HG02678 (cell line): Measurements from ENCODE around the gene GAB1.
"Not testable (repeated sequence)": the region's sequence is repeated elsewhere in the genome, so short reads cannot be mapped to it uniquely, and the experiment has no call there.

Experiments
- ATAC-seq: cut with Tn5 transposase; IDR thresholded peaks from one replicate; pipeline ENCODE4 v1.9.1; 2021; ENCODE audit warnings: mild to moderate bottlenecking, moderate library complexity; ENCODE audit not compliant: unreplicated experiment

GAB1 gene

DNA sequence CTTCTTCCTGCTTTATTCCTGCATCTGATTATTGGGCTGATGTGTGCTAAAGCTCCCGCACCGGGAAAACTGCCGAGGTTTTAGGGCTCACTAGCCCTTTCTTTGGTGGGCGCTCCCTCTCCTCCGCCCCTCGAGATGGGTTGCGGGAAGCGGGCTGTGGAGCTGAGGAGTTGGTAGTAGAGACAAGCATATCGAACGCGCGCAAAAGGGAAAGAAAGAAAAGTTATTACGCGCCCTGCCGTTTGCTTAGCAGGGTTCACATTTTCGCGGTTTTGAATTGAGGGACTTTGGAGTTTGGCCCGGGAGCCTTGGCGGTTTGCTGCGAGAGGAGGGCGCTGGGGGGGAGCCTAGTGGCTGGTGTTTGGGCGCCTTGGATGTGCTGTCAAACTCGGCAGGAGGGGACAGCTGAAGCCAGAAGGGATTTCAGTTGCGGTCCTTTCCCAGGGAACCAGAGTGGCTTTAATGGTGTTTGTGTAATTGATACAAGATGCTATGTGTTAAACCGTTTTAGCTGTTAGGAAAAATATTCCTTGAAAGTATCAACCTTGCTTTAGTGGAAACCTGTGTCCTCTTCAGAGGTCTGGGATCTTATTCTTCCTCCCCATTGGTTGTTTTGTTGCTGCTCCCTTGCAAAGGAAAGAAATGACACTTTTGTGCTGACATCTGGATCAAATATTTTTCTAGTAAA, 1.1 kb downstream of the GAB1 start:
- ATAC-seq = no peak

DNA sequence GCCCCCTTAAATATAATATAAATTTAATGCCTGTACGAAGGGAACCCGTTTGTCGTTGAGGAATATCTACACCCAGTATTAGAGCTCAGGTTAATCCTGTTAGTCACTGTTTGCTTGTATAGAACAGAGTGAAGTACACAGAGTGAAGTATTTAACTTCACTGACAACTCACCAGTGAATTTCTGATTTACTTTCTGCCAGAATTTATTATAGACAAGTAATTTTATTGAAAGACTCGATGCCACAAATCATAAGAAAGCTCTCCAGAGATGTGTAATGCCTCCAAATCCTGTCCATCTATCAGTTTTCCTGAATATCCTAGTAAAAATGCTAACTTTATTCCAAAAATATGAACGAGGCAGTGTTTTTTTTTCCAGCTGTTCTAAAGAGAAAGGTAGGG, 1.6 kb downstream of the GAB1 start:
- no peak for ATAC-seq

DNA sequence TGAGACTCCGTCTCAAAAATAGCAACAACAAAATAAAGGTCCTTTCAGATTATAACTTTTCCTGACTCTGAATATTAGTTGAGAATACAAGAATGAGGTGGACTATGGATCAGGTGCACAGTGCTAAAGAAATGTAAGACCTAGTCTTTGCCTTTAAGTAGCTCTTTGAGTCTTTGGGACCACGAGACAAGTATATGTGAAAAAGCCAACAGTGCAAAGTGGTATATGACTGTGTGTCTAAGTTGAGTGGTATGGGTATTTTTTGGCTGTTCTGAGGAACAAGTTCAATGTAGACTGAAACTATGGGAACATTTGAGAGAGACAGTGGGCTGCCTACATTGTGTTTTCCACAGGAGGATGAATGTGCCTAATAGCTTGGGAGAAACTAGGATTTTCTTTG, 2.8 kb downstream of the GAB1 start:
- no peak for ATAC-seq

DNA sequence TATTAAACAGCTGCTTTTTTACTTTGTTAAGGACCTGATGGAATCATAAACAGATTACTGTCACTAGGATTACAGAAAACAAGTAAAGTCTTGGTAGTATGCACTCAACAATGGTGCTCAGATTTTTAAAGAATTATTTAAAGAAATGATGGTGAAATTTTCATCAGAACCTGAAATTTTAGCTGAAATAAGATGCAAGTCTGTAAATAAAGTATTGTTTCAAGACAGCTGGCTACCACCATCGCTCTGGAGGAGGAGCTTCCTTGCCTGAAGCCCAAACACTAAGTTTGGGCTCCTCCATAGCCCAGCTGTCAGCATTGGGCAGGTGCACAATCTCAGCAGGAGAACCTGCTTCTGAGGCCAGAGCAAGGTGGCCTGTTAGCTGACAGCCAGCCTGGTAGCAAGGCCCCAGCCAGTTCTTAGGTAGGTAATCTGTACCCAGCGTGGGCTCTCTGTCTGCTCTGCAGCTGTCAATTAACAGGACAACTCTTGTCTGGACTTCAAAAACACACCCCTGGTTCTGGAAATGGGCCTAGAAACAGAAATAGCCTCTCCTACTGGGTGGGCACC, 4.6 kb downstream of the GAB1 start:
- ATAC-seq = no peak

DNA sequence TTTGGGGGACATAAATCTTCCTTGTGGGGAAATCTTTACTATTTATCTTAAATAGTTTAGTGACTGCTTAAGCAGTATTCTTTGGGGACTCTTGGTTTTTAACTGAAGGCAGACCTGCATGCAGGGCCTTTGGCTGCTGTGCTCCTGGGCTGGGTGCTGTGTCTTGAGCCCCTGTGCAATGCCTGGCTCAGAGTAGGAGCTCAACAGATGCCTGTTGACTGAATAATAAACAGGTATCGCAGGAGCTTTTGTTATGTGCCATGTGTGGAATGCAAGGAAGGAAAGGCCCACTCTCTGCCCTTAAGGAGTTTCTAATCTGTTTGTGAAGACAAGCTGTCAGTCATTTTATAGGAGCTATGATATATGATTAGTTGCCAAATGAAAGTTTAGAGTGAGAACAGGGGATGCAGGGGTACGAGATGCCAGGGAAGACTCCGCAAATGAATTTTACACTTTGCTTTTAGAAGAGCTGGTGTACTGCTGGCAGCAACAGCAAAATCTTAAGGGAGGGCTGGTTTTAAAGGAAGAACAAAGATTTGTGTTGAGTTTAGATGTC, 6.7 kb downstream of the GAB1 start:
- ATAC-seq = no peak

DNA sequence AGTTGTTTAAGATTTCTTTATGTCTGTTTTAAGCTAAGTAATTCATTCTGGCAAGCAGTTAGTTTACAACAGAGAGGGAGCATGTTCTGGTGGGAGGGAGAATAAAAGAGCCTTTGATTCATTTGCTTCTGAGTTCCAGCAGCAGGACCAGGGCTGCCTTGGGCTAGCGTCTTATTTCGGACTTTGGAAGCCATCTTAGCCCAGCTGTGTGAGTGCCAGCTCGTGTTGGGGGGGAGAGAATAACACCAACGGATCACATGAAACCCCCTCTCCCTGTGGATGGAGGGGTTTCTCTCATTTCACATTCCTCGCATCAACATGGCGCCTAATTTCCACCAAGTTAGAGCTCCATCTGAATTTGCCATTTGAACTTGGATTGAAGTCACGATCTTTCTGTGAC, 7.4 kb downstream of the GAB1 start:
- ATAC-seq = no peak

DNA sequence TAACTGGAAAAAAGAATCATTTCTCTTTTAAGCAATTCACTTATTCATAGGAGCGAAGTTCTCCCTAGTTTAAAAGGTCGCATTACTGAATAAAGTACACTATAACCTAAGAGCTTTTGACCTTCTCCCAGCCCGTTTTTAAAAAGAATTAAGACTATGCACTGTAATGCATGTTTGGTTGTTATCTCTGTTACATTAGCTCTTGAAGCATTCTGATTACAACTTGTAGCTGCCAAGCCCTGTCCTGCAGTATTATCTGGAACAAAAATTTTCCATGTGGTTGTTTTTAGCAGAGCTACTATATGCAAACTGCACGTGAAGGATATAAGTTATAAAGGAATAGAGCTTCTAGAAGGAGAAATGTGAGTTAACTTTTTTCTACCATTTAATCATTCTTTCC, 8.1 kb downstream of the GAB1 start:
- ATAC-seq = no peak

DNA sequence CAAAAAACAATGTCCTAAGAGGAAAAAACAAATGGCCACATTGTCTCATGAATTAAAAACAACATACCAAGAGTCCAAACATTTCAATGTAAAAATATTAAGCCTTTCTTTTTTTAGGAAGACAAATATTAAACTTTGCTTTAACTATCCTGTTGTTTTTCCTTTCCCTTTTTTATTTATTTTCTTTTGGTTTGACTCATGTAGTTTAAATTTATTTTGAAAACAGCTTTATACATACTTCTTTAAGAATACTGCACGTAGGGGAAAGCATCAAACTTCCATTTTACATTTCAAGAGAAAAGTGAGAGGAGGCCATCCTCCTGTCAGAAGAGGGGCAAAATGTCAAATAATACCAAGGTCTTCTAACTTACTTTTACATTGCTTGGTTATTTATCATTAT, 8.7 kb downstream of the GAB1 start:
- ATAC-seq = no peak

DNA sequence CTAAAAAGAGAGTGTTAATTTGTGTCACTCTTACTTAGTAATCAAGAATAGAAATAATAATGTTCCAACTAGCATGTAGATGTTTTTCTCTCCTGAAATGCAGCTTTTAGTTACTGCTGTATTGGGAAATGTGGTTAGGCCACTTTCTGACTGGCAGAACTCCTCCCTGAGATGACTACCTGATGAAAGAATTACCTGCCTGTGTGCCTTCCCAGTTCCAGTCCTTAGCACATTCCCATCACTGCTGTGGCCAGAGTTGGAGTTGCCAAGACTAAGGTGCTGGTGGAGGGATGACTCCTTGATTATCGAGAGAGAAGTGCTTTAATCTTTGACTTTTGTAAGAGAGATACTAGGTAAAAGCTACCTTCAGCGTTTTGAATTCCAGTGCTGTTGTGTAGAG, 9.5 kb downstream of the GAB1 start:
- no peak for ATAC-seq

DNA sequence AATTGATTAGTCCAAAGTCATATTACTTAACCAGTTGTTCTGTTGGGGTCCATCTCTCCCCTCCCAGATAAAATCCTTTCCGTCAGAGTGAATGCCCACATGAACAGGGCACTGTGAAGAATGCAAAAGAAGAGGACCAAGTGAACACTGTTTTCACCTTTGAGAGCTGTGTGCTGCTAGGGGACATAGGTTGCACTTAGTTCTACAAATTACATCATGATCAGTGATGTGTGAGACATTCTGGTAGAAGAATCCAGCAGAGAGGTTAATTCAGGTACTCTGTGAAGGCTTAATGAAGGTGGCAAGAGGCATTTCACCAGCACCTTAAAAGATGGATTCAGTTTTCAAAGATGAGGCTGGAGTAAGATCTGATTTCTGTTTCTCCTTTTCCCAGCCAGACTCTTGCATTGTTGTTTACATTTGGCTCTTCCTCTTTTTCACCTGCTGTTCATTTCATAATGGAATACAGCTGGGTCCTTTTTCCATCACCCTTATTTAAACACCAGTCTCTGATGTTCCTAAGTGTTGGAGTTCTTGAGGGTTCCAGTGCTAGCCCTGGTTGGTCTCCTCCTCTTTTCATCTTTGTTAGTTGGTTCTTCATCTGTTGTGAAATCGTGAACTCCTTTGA, 10.9 kb downstream of the GAB1 start:
- ATAC-seq = no peak

DNA sequence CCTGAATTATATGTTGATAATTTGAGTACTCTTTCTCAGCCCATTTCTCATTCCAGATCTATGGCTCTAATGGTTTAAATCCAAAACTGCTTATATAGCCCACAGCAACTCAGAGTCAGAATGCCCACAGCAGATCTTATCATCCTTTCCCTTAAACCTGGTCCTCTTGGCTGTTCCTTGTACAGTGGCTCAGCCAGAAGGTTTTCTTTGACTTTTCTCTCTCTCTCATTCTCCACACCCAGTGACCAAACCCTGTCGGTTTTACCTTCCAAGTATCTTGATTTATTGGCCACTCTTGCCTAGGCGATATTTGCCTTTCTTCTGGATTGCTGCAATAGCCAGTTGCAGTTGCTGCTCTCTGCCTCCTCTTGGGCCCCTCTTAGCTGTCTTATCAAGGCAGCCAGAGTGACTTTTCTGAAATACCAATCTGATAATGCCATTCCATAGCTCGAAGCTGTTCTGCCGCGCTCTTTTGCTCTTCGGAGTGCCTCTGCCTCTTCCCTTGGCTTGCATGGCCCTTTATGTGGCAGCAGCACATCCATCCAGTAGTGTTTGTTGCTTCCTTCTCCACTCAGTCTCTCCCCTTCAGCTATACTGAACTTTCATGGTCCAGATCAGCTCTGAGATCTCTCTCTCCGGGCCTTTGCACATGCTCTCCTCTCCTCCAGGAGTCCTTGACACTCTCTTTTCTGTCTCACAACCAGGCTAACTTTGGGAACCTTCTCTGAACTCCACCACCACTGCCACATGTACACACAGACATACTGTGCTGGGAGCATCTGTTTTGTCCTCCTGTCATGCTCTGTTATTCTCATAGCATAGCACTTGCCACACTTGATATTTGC, 11.8 kb downstream of the GAB1 start:
- no peak for ATAC-seq

DNA sequence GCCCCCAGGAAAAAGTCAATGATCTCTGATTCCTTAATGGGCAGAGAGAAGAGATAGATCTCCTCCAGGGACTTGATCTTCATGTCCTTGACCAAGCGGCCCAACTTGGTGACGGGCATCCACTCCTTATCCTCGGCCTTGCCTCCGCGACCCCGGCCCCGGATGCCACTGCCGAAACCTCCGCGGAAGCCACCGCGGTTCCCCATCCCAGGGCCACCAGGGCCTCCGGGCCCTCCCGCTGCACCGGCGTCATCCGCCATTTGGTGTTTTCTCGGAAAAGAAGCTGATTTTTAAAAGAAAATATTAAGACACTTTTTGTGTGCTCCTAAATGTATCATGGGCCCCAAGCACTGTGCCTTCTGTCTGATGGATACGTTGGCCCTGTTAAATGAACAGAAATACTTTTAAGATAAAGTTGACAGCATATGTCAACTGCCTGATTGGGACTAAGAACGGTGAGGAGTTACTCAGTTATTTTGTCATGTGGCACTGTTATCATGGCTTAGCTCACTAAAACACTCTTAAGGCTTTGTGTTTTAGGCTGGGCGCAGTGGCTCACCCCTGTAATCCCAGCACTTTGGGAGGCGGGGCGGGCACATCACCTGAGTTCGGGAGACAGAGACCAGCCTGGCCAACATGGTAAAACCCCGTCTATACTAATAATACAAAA, 13.3 kb downstream of the GAB1 start:
- ATAC-seq = not testable (repeated sequence)

DNA sequence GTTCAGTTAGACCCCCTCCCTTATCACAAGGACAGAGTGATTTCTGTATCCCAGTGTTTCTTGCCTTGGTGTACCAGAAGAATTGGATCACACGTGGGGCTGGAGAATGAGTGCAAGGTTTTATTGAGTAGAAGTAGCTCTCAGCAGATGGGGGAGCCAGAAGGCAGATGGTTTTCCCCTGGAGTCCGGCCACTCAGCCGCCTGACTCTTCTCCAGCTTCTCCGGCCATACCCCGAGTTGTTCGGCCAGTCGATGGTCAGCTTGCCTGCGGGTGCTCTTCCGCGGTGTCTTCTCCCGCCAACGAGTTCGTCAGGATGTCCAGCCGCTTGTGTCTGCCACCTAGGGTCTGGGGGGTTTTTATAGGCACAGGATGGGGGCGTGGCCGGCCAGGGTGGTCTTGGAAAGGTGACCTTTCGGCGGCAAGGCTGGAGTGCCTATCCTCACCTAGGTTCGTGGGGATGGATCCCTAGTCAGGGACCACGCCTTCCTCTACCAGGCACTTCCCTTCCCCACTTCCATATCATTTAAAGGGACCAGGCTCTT, 14.5 kb downstream of the GAB1 start:
- no peak for ATAC-seq

DNA sequence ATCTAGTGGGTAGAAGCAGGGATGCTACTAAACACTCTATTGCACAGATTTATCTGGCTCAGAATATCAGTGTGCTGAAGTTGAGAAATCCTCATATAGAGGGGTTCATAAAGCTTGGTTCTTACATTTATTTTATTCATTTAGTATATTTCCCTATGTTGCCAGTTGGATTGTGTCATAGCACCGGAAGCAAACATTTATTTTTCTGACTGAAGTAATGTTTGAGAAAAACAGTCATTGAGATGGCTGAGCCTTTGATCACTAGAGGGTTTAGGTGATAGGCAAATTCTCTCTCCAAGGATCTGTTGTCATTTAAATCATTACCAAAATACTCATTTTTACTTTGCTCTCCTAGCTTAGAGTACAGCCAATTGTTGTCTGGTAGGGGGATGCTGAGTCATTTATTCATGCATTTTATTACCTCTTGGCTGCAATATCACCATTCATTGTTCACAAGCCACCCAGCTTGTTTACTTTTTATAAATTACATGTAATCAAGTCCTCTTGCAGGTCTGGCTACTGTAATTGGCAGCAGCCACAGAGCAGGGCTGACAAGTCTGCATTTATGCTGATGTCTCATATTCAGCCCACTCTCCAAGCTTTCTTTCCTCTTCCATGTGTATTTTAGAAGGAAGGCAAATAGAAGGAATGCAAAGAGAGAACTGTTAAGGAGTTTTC, 15.2 kb downstream of the GAB1 start:
- no peak for ATAC-seq

DNA sequence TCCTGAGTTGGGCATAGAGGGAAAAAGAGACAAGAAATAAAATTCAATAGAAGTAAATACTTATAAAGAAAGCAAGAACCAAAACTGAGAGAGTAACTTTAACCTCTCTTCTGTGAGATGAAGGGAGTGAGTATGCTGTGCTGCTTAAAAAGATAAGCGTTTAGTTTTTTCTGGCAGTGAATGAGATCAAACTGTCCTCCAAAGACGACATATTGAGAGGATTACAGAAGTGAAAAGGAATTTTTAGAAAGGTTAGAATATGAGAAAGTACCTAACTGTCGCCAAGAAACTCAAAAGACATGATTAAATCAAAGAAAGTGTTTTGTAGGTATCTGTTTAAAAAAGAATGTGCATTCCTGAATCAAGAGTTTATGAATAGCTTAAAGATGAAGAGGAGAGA, 16.0 kb downstream of the GAB1 start:
- no peak for ATAC-seq

DNA sequence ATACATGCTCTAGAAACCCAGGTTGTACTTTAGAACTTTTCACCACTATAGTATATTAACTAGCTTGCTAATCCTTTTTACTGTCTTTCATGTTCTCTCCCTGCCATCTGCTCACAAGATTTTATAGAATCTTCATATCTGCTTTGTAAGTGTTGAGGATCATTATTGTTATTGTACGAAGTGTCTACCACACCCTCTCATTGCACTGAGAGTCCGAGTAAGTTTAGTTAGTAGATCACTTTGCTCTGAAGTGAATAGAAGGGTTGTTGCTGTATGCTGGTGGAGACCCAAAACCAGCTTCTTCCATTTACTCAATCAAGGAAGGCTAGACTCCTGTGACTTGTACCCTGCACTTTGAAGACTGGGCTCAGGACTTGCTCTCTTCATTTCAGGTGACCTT, 17.1 kb downstream of the GAB1 start:
- ATAC-seq = no peak

DNA sequence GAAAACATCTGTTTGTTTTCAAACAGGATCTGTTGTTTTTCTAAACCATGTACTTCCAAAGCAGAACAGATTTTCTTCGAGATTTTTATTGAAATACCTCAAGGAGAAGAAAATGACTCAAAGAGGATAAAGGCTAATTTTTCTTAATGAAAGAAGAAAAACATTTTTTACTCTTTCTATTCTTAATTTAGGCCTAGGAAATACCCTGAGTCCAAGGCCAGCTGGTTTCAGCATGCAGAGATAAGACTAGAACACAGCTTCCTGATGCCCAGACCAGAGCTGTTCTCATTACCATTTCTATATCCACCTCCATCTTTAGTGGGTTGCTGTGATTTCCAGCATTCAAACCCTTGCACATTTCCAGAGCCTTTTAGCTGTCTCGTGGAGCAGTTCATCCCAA, 18.3 kb downstream of the GAB1 start:
- peak; percentile 36 for ATAC-seq

DNA sequence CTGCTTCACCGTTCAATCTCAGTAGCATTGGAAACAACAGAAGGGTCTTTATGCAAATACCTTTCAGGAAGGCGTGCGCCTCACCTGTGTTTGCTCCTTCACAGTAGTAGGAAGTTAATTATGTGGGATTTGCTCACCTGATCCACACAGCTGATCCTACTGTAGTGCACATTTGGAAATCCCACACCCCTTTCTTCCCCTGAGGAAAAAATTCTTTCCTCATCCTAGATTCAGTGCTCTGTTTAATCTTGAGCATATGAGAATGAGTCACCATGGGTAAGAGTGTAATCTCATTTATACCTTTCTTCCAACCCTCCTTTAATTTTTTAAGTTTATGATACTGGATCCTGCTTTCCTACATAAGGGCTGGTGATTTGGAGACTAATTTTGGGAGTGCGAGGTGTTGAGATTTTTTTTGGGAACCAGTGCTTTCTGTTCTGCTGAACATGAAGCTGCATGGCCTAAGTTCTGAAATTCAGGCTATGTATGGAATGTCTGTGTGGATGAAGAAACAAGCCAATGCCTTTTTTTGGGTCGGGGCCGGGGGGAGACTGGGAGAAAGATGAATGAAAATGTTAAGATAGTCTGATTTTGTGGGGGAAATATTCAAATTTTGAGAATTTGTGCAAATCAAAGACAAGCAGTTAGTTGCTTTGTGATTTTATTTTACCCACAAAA, 19.0 kb downstream of the GAB1 start:
- no peak for ATAC-seq

DNA sequence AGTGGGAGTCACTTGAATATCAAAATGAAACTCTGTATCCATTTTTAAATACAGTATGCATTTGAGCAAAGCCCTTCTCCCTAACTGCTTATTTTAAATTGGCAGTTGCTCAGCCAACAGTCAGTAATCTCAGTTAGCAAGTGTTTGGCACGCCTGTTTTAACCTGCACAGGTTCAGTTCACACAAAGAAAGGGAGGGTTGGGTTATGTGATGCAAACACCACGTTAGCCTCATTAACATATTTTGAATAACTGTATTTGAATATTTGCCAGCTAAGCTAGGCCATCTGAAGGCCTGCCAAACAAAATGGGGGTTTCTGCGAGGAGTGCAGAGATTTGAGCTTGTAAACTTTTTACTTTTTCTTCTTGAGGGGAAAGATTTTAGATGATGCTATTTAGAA, 19.8 kb downstream of the GAB1 start:
- ATAC-seq = peak; percentile 26
